Ammon's horn (tissue), 1 donor: ENCODE data around the gene DESI1.
"Not testable (repeated sequence)": the region's sequence is repeated elsewhere in the genome, so short reads cannot be mapped to it uniquely, and the experiment has no call there.

ENCODE experiments used
- DNase-seq: peaks from one replicate; pipeline ENCODE4 v3.0.0-alpha.2; 2016; ENCODE audit warnings: low spot score

Gene DESI1

DNA sequence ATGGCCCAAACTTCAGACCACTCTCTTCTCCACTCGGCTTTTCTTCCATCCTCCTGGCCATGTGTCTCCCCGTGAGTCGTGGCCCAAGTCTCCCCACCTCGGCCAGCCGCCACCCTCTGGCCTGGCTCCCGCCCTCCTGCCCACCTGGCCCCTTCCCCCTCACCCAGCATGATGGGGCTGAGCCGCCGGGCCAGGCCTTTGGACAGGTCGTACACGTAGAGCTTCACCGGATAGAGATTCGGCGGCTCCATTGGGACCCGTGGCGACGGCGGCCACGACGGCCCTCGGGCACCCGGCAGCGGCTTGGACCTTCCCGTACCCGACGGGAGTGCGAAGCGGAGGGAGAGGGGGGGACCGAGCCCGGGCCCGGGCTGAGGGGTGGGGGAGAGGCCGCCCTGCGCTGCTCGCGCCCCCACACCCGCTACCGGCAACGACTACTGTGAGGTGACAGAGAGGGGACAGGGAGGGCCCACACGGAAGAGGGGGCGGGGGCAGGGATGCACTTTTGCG lies at the start of gene DESI1:
Gene DESI1, minus strand, starts transcription at position 455 of the 510 bp plus-strand sequence. Its CDS starts 204 bp downstream, at position 251.
- peak; percentile 47 for DNase-seq

DNA sequence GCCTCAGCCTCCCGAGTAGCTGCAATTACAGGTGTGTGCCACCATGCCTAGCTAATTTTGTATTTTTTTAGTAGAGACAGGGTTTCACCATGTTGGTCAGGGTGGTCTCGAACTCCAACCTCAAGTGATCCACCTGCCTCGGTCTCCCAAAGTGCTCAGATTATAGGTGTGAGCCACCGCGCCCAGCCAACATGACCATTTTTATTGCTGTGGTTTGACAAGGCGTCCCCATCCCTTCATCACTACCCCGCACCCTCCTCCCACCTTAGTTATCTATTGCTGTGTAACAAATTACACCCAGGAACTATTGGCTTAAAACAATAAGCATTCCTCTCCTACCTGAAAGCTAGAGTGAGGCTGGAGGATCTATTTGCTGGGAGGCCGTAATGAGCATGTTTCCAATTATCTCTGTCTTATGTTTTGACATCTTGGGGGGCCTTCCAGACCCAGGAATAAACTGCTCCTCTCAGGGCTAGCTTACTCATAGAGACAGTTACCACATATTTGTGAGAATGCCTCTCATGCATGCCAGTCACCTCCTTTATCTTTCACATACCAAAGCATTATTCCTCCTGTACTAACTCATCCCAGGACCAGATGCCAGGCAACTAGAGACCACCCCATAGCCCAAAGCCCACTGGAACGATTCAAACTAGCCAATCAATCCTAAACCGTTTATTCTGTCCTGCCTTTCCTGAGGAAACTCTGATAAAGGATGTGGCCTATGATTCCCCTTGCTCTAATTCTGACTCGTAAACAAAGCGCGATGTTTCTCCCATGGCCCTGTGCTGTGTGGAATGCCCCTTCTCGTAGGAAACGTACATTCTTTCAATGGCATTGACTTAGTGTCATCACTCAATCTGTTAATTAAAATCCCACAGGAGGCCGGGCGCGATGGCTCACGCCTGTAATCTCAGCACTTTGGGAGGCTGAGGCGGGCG lies 48.4 kb upstream of the DESI1 start:
- no peak for DNase-seq

DNA sequence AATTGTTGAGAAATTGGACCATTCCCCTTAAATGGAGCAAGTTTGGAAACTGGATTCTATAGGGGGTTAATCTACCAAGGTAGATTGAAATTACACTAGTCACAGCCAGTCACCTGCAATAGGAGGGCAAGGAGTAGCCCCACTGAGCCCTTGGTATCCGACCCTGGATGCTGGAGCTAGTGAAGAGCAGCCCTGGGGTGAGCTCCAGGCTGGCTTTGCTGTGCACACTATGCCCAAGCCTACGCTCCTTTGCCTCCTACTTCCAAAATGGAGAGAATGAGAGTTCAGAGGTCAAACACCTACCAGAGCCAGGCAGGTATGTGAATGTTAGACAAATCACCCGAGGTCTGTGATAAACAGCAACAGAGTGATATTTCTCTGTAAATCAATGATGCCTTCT lies 44.1 kb upstream of the DESI1 start:
- no peak for DNase-seq

DNA sequence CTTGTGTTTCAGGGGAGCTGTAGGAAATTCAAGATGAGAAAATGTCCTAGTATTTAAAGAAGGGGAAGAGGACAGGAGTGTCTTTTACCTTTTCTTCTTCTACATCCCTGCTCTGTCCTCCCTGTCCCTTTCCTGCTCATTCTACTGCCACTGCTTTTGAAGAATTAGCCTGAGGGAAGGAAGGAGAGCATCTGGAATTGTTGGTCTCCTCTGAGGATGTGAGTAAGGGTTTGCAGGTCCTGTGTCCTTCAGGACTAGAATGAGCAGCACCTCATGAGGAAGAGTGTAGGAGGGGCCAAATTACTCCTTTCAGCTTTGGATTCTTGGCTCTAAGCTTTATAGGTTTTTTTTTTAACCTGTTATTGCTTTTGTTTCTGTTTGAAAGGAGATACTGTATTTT lies 43.6 kb upstream of the DESI1 start:
- no peak for DNase-seq

DNA sequence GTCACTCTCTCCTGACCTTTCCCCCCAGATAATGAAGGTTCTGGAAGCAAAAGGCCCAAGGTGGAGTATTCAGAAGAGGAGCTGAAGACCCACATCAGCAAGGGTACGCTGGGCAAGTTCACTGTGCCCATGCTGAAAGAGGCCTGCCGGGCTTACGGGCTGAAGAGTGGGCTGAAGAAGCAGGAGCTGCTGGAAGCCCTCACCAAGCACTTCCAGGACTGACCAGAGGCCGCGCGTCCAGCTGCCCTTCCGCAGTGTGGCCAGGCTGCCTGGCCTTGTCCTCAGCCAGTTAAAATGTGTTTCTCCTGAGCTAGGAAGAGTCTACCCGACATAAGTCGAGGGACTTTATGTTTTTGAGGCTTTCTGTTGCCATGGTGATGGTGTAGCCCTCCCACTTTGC lies 42.8 kb upstream of the DESI1 start:
- DNase-seq: not testable (repeated sequence)

DNA sequence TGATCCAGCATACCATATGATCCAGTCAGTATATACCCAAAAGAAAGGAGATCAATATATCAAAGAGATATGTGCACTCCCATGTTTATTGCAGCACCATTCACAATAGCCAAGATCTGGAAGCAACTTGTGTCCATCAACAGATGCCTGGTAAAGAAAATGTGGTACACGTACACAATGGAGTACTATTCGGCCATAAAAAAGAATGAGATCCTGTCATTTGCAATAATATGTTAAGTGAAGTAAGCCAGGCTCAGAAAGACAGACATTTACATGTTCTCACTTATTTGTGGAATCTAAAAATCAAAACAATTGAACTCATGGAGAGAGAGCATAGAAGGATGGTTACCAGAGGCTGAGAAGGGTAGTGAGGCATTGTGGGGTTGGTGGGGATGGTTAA lies 40.9 kb upstream of the DESI1 start:
- DNase-seq: no peak

DNA sequence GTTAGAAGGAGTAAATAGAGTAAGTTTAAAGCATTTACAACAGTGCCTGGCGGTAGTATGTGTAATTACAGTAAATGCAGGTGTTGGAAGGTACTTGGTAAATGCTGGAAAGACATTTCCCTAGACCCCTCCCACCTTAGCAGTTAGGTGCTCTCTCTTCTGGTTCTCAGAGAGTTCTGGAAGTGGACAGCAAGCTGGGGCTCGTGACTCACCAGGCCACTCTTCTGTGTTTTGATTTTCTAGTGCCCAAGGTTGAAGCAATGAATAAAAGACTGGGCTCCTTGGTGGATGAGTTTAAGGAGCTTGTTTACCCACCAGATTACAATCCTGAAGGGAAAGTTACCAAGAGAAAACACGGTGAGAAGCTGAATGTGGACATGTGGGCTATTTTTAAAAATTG lies 40.2 kb upstream of the DESI1 start:
- no peak for DNase-seq

DNA sequence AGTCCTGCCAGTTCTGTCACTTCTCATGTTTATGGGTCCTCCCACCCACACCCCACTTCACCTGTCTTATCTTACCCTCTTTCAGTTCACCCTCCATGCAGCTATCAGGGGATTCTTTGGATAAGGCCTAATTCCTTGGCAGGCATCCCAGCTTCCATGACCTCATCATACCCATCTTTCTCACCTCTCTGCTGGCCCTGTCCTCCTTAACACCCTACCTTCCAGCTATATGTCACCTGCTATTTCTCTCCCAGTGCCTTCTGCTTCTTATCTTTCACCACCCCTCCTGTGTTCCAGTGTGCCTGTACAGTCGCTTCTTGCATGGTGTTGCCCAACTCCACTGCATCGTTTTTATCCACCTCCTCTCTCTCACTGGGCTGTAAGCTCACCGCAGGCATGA lies 39.6 kb upstream of the DESI1 start:
- DNase-seq: no peak

DNA sequence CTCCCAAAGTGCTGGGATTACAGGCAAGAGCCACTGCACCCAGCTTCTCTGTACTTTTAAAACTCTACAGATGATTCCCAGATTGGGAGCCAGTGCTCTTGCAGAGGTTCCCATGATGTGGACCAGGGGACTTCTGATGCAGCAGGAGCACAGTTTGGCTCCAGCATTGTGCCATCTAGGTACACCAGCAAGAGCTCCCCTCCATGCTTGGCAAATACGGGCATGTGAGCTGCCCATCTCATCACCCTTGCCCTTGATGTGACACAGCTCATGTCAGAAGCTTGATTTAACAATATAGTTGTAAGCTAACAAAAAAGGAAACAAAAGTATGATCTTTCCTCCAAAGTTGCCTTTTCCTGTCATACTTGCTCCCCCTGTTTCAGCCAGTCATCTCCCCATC lies 39.1 kb upstream of the DESI1 start:
- DNase-seq: no peak

DNA sequence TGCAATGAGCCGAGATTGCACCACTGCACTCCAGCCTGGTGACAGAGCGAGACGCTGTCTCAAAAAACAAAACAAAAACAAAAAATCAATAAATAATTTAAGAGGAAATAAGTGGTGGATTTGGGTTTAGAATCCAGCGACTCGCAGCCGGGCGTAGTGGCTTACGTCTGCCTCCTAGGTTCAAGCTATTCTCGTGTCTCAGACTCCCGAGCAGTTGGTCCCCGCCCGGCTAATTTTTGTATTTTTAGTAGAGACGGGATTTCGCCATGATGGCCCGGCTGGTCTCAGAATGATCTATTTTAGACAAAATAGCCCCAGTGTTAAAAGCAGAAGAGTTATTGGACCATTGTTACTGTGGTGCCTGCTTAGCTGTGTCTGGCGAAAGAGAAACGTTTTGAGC lies 38.0 kb upstream of the DESI1 start:
- no peak for DNase-seq

DNA sequence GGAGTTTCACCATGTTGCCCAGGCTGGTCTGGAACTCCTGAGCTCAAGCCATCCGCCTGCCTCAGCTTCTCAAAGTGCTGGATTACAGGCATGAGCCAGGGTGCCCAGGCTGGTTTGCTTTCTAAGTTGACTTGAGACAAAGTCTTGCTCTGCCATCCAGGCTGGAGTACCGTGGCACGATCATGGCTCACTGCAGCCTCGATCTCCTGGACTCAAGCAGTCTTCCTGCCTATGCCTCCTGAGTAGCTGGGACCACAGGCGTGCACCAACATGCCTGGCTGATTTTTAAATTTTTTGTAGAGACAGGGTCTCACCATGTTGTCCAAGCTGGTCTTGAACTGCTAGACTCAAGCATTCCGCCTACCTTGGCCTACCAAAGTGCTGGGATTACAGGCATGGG lies 36.9 kb upstream of the DESI1 start:
- DNase-seq: no peak

DNA sequence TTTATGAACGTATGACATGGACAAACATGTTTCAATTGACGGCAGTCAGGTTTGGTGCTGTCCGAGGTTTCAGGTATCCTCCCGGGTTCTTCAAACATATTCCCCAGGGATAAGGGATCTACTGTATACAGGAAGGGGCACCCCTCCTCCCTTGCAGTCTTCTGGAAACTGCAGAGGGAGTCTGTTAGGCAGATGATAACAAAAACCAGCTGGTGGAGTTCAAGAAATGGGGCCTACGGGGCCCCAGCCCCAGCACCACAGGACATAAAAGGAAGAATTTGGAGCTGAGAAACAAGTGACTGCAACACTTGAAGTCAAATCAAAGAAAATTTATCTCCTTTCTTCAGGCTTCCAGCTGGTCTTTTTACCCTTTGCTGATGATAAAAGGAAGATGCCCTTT lies 35.7 kb upstream of the DESI1 start:
- no peak for DNase-seq

DNA sequence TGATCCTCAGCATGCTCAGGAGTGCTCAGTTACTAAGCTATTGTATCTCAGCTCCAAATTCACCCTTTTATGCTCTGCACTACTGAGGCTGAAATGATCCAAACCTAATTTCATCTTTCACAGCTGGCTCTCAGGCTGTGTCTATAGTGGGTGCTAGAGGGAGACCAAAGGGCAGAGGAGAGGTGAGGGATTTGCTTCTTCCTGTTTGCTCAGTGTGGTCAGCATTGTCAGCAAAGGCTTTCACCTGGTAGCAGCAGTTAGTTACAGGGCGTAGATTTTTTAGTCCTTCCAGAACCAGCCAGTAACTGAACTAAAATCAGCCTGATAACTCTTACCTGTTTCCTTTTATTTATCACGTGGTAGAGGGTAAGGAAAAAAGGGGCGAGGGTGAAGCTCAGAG lies 33.5 kb upstream of the DESI1 start:
- no peak for DNase-seq

DNA sequence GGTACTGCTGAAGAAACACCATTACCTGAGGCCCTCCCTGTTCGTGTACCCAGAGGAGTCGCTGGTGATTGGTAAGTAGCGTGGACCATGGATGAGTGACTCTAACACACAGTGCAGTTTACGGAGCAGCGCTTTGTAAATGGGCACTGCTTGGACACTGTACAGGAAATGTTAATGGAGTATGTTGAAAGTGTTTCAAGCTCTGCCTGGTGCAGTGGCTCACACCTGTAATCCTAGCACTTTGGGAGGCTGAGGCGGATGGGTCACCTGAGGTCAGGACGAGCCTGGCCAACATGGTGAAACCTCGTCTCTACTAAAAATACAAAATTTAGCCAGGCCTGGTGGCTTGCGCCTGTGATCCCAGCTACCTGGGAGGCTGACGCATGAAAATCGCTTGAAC lies 30.0 kb upstream of the DESI1 start:
- DNase-seq: no peak

DNA sequence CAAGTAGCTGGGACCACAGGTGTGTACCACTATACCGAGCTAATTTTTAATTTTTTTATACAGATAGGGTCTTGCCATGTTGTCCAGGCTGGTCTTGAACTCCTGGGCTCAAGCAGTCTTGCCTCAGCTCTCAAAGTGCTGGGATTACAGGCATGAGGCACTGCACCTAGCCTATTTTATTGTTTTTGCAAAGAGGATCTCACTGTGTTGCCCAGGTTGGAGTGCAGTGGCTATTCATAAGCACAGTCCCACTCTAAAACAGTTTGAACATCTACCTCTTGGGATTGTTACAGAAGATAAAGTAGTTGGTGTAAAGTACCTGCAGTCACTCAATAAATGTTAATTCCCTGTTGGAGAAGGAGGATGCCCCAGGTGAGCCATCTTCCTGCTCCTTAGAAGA lies 29.4 kb upstream of the DESI1 start:
- DNase-seq: no peak

DNA sequence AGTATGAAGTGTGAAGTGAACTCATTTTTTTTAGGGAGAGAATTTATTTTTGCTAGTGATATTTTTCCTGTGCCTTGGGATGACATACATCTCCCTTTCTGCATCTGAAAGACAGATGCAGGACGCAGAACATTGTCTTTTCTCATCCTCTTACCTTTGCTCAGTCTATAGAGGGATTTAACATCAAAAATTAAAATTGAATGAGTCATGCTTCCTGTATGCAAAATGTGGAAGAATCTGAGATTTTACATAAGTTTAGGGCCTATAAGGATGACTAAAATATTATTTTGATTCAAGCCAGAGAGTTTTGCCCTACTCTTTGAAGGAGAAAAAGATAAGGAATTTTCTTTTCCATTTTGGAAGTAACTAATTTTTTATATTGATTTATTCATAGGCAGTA lies 27.6 kb upstream of the DESI1 start:
- no peak for DNase-seq

DNA sequence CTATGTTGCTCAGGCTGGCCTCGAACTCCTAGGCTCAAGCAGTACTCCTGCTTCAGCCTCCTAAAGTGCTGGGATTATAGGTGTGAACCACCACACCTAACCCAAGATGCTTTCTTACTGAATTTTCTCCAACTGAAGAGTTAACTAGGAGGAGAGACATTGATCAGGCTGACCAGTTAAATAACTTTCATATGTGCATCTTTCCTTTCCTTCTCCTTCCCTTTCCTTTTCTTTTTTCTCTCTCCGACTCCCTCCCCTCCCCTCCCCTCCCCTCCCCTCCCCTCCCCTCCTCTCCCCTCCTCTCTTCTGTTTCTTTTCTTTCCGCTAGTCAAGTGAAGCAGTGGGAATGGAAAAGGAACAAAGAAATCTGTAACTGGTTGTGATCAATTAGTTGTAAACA lies 26.9 kb upstream of the DESI1 start:
- DNase-seq: no peak

DNA sequence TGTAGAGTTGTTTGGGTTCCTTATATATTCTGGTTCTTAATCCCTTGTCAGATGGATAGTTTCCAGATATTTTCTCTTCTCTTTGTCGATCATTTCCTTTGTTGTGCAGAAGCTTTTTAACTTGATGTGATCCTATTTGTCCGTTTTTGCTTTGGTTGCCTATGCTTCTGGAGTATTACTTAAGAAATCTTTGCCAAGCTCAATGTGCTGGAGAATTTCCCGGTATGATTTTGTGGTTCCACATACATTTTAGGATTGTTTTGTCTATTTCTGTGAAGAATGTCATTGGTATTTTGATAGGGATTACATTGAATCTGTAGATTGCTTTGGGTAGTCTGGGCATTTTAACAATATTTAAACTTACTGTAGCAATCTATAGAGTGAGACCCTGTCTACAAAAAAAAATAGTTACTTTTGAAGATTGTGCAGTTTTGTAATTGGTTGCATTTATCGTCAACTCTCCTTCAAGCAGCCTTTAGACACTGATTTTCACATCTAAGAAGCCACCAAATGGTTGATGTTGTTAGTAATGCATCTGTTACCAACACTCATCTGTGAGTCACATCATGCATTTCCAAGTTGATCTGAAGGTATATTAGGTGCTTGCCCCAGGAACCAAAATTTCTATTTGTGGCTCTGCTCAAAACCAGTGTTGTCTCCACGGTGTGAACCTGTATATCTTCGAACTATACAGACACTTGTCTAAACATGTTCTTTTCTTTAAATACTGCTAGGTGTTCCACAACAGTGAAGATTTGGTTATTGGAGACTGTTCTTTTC lies 21.7 kb upstream of the DESI1 start:
- no peak for DNase-seq

DNA sequence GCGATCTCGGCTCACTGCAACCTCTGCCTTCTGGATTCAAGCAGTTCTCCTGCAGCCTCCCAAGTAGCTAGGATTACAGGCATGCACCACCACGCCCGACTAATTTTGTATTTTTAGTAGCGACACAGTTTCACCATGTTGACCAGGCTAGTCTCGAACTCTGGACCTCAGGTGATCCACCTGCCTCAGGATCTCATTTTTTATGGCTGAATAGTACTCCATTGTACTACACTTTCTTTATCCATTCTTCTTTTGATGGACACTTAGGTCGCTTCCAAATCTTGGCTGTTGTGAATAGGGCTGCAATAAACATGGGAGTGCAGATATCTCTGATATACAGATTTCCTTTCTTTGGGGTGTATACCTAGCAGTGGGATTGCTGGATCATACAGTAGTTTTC lies 21.0 kb upstream of the DESI1 start:
- no peak for DNase-seq

DNA sequence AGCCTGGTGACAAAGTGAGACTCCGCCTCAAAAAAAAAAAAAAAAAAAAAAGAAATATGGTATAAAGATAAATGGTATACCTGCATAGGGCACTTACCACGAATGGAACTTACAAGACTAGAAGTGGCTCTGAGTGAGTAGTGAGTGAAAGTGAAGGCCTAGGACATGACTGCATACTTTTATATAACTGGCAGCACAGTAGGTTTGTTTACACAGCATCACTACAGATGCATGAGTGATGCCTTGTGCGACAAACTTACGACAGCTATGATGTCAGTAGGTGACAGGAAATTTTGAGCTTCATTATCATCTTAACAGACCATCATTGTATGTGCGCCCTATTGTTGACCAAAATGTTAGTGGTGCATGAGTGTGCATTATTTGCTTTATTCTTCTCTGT lies 17.9 kb upstream of the DESI1 start:
- no peak for DNase-seq

DNA sequence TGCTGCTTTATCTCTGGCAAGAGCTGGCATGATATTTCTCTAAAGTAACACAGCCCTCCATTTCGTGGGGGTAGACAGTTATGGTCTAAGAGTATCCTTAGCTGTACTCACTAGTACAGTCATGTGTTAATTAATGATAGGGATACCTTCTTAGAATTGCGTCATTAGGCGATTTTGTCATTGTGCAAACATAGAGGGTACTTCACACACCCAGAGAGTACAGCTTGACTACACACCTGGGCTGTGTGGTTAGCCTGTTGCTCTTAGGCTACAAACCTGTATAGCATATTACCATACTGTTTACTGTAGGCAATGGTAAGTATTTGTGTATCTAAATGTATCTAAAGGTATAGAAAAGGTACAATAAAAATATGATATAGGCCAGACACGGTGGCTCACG lies 17.3 kb upstream of the DESI1 start:
- DNase-seq: no peak

DNA sequence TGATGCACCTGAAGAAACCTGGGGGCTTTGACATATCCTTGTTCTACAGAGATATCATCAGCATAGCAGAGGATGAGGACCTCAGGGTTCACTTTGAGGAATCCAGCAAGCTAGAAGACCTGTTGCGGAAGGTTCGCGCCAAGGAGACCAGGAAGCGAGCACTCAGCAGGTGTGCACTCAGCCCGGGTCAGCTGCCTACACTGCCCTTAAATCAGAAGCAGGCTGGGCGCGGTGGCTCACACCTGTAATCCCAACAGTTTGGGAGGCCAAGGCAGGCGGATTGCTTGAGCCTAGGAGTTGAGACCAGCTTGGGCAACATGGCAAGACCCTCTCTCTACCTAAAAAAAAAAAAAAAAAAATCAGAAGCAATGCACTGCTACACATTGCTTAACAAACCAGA lies 16.8 kb upstream of the DESI1 start:
- DNase-seq: not testable (repeated sequence)

DNA sequence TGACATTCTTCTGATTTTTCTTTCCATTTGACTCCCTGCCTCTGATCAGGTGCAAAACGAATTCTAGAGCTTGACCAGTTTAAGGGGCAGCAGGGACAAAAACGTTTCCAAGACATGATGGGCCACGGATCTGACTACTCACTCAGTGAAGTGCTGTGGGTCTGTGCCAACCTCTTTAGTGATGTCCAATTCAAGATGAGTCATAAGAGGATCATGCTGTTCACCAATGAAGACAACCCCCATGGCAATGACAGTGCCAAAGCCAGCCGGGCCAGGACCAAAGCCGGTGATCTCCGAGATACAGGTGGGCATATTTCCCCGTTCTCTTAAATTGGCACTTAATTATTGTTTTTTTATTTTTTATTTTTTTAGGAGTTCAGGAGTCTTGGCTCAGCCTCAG lies 15.6 kb upstream of the DESI1 start:
- DNase-seq: no peak
